AG04450 (cell line): ENCODE data around the gene RPS3A. TPM values are rescaled to one million over a fixed set of nuclear protein-coding genes. Genes with fewer than 3 reads are reported as not detected.
A peak's percentile ranks its signal among the peaks of the same experiment; 100 is the strongest.

Source experiments
- CTCF ChIA-PET: fragments of 300-600, 350-600 bp; formaldehyde crosslinking; extraction: SDS; loops from one replicate; lab custom pipeline; 2022; ENCODE audit warnings: antibody characterized with exemption, inconsistent platforms; lab: Charles Lee
- POLR2A ChIA-PET: fragments of 350-600 bp; formaldehyde crosslinking; extraction: SDS; loops from one replicate; lab custom pipeline; 2021; ENCODE audit warnings: antibody characterized with exemption, inconsistent platforms; lab: Yijun Ruan, JAX
- DNase-seq: peaks from one replicate; pipeline ENCODE4 v3.0.0-alpha.2; 2011; ENCODE audit warnings: low read depth, low spot score
- H3K27ac ChIP-seq: one replicate; pipeline ENCODE4 v1.5.1; 2012; ENCODE audit warnings: low read depth, low read length, control low read depth
- H3K27me3 ChIP-seq: one replicate; pipeline ENCODE4 v1.6.0; 2012; ENCODE audit warnings: low read length; ENCODE audit not compliant: control insufficient read depth, insufficient read depth
- H3K4me3 ChIP-seq: 2 replicates; pipeline ENCODE4 v1.5.1; 2011; ENCODE audit warnings: mild to moderate bottlenecking, low read depth, low read length, control low read depth
- H3K9me3 ChIP-seq: 2 replicates; pipeline ENCODE4 v1.5.1; 2012; ENCODE audit warnings: low read length; ENCODE audit not compliant: control insufficient read depth, insufficient read depth
- CTCF ChIP-seq: IDR thresholded peaks from 2 replicates; pipeline ENCODE4 v1.5.1; 2011; ENCODE audit warnings: low read depth, low read length, control low read depth, inconsistent platforms
- polyA plus RNA-seq: library from polyadenylated mRNA; depleted of rRNA; stranded (reverse); fragments of >200 nt; gene quantifications from 2 replicates; pipeline ENCODE4 v1.2.3, GENCODE V29; 2011

RPS3A gene
- polyA plus RNA-seq, 1 experiment = 4,190 TPM

GRCh38 chr4:151093203-151093602 is 6.2 kb upstream of the RPS3A start:
- no peak for TF ChIP-seq CTCF
- no peak overlapping the region for H3K27ac ChIP-seq
- no peak overlapping the region for H3K4me3 ChIP-seq
- H3K9me3 ChIP-seq = no peaks in the 10 kb centered on the region
- H3K27me3 ChIP-seq = no peaks in the 10 kb centered on the region
- ChIA-PET CTCF (no interaction called here), POLR2A (no interaction called here)
- no peak for DNase-seq

GRCh38 chr4:151094290-151094751 is 5.1 kb upstream of the RPS3A start:
- H3K9me3 ChIP-seq = no peaks in the 10 kb centered on the region
- no peak for TF ChIP-seq CTCF
- ChIA-PET CTCF (no interaction called here), POLR2A (no interaction called here)
- DNase-seq = no peak
- H3K27ac ChIP-seq = no peak overlapping the region
- no peak overlapping the region for H3K4me3 ChIP-seq
- H3K27me3 ChIP-seq = no peaks in the 10 kb centered on the region

- no peak for TF ChIP-seq CTCF
- ChIA-PET POLR2A (no interaction called here), CTCF (no interaction called here)
- Histone ChIP-seq H3K27ac (no peak overlapping the region), H3K27me3 (no peaks in the 10 kb centered on the region), H3K9me3 (no peaks in the 10 kb centered on the region), H3K4me3 (no peak overlapping the region)
- DNase-seq = no peak
These were observed 4.3 kb upstream of the RPS3A start for GRCh38 chr4:151095142-151095541.

- no peak for TF ChIP-seq CTCF
- no peak for DNase-seq
- Histone ChIP-seq H3K4me3 (no peak overlapping the region), H3K27me3 (no peaks in the 10 kb centered on the region), H3K27ac (no peak overlapping the region), H3K9me3 (no peaks in the 10 kb centered on the region)
- POLR2A ChIA-PET = no interaction called here
- CTCF ChIA-PET = interaction anchor here (1.4 kb wide), 1 partner anchor 507 kb away, joined by 3 read pairs; no protein-coding TSS in a partner anchor
These were observed 1.7 kb upstream of the RPS3A start for GRCh38 chr4:151097759-151098158.

- DNase-seq = no peak
- H3K9me3 ChIP-seq = no peaks in the 10 kb centered on the region
- peak overlapping the region; percentile 54 for H3K4me3 ChIP-seq
- TF ChIP-seq CTCF = no peak
- no peak overlapping the region for H3K27ac ChIP-seq
- ChIA-PET POLR2A (no interaction called here), CTCF (interaction anchor here (0.6 to 1.4 kb wide), 10 partner anchors 17 to 599 kb away, joined by 3 to 5 read pairs (median 3); no protein-coding TSS in a partner anchor)
- no peaks in the 10 kb centered on the region for H3K27me3 ChIP-seq
These were observed 524 bp upstream of the RPS3A start for GRCh38 chr4:151098979-151099228.
